Type B pancreatic cell (in vitro differentiated cells): ENCODE measurements around the gene GYS2. TPM values are rescaled to one million over a fixed set of nuclear protein-coding genes. Genes with fewer than 3 reads are reported as not detected.

Experiments used
- DNase-seq: peaks from one replicate; pipeline ENCODE4 v3.0.0; 2021; ENCODE audit warnings: mixed read lengths; ENCODE audit not compliant: unreplicated experiment; ENCODE audit errors: extremely low spot score
- H3K27ac Mint-ChIP-seq: 2 replicates; pipeline ENCODE4 v1.8.0; 2021; ENCODE audit warnings: mild to moderate bottlenecking, mixed read lengths
- H3K27me3 Mint-ChIP-seq: 2 replicates; pipeline ENCODE4 v1.8.0; 2021; ENCODE audit warnings: mixed read lengths
- H3K36me3 Mint-ChIP-seq: 2 replicates; pipeline ENCODE4 v1.8.0; 2021; ENCODE audit warnings: mixed read lengths
- H3K4me1 Mint-ChIP-seq: one replicate; pipeline ENCODE4 v1.8.0; 2021; ENCODE audit warnings: mixed read lengths; ENCODE audit not compliant: unreplicated experiment
- H3K4me3 Mint-ChIP-seq: 2 replicates; pipeline ENCODE4 v1.8.0; 2021; ENCODE audit warnings: mild to moderate bottlenecking, mixed read lengths
- H3K9me3 Mint-ChIP-seq: 2 replicates; pipeline ENCODE4 v1.8.0; 2021; ENCODE audit warnings: mixed read lengths
- total RNA-seq: library from RNA; stranded (reverse); gene quantifications from 2 replicates; pipeline ENCODE4 v1.2.1, GENCODE V29; 2021; ENCODE audit warnings: low replicate concordance
- TF ChIP-seq, protein P1 (sequence below): fragments of 200-600 bp; sonication (generic); conservative IDR thresholded peaks from 2 replicates; pipeline ENCODE4 v1.5.0; 2021; ENCODE audit warnings: antibody characterized with exemption, mild to moderate bottlenecking

Gene GYS2
- total RNA-seq, 1 donor from 2014 or later: not detected

DNA sequence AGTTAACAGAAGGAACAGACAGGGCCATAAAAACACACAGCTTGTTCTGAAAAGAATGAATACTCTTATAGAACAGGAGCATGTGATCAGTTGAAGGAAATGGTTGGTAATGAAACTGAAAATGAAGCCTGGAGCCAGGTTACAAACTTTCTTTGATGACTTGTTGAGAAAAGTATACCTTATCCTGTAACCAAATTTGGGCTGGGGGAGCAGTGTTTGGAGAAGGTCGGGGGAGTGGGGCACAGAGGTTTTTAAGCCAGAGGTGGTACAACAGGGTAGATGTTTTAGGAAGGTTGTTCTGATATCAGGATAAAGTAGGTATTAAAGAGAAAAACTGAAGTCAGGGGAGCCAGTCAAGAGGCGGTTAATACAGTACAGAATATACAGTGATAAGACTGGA, 94.9 kb downstream of the GYS2 start:
- Mint-ChIP-seq H3K27me3 (no peaks in the 10 kb centered on the region), H3K4me1 (no peaks in the 10 kb centered on the region), H3K4me3 (no peak overlapping the region), H3K36me3 (peaks cover 38% of the 10 kb centered on the region), H3K9me3 (no peaks in the 10 kb centered on the region), H3K27ac (no peak overlapping the region)
- TF ChIP-seq, protein P1, sequence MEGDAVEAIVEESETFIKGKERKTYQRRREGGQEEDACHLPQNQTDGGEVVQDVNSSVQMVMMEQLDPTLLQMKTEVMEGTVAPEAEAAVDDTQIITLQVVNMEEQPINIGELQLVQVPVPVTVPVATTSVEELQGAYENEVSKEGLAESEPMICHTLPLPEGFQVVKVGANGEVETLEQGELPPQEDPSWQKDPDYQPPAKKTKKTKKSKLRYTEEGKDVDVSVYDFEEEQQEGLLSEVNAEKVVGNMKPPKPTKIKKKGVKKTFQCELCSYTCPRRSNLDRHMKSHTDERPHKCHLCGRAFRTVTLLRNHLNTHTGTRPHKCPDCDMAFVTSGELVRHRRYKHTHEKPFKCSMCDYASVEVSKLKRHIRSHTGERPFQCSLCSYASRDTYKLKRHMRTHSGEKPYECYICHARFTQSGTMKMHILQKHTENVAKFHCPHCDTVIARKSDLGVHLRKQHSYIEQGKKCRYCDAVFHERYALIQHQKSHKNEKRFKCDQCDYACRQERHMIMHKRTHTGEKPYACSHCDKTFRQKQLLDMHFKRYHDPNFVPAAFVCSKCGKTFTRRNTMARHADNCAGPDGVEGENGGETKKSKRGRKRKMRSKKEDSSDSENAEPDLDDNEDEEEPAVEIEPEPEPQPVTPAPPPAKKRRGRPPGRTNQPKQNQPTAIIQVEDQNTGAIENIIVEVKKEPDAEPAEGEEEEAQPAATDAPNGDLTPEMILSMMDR: no peak
- DNase-seq: no peak

DNA sequence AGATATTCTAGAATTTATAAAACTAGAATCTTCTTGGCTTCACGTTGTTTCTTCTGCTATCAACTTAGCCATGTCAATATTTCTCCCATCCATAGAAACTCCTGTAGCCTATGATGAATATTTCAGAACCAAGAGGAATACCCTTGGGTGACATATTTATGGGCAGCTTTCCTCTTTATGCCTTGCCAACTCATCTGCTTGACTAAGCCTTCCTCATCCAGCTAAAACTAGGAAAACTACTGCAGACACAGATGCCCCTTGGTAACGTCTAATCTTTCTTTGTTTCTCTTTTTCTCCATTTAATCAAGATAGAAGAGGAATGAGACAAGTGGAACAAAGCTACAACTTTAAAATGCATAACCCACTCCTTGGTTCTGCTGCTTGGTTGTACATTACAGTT, 96.8 kb downstream of the GYS2 start:
- TF ChIP-seq, protein P1: no peak
- Mint-ChIP-seq H3K36me3 (peaks cover 29% of the 10 kb centered on the region), H3K4me3 (no peak overlapping the region), H3K9me3 (no peaks in the 10 kb centered on the region), H3K27me3 (no peaks in the 10 kb centered on the region), H3K27ac (no peak overlapping the region), H3K4me1 (peaks cover 8% of the 10 kb centered on the region)
- DNase-seq: no peak

DNA sequence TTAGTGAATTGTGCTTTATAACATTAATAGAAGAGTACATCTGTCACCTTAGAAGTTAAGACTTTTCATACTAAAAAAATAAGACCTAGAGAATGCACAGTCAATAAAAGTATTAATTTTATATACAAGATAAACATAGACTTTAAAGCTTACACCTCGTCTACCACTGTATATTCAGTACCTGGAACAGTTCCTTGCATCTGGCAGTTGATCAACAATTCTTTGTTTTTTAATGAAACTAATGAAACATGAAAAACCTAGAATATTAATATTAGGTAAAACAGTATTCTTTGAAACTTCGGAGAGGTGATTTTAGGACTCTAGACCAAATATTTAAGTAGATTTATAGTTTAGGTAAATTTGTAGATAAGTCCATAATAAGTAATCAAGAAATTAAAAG, 98.8 kb downstream of the GYS2 start:
- Mint-ChIP-seq H3K9me3 (no peaks in the 10 kb centered on the region), H3K4me3 (no peak overlapping the region), H3K36me3 (peaks cover 21% of the 10 kb centered on the region), H3K4me1 (peaks cover 8% of the 10 kb centered on the region), H3K27ac (no peak overlapping the region), H3K27me3 (no peaks in the 10 kb centered on the region)
- no peak for DNase-seq
- TF ChIP-seq, protein P1: no peak

DNA sequence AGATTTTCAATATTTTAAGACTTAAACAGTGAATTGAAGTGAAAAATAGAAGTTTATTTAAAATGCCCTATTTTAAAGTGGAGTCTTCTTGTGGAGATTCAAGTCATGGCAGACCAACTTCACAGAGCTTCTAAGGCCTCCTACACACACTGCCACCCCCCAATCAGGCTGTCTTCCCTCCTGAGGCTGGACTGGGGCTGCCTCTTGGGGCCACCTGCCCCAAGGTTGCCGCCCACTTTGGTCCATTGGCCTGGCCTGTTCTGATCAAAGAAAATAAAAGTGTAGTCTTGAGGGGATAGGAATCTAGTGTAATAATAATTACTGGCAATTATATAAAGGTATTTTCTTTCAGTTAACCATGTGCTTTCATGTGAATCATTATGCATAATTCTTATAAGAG, 101.8 kb downstream of the GYS2 start:
- no peaks in the 10 kb centered on the region for H3K9me3 Mint-ChIP-seq
- DNase-seq: no peak
- H3K36me3 Mint-ChIP-seq: peaks cover 4% of the 10 kb centered on the region
- no peak overlapping the region for H3K27ac Mint-ChIP-seq
- TF ChIP-seq, protein P1: no peak
- H3K4me1 Mint-ChIP-seq: peaks cover 8% of the 10 kb centered on the region
- H3K27me3 Mint-ChIP-seq: no peaks in the 10 kb centered on the region
- no peak overlapping the region for H3K4me3 Mint-ChIP-seq

DNA sequence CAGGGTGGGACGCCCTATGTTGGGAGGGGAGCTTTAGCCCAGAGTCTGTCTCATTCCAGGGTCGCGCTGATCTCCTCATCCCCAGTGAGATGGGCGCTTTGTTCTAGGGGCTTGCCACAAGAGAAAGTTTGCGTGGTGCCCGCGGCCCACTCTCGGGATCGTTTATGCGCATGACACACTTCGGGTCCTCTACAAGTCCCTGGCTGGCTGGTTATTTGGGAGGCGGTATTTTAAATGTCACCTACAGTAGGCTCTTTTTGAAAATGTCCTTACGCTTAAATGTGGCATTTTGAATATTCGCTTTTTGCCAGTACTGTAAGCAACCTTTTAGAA, 102.5 kb downstream of the GYS2 start:
- TF ChIP-seq, protein P1: no peak
- Mint-ChIP-seq H3K9me3 (no peaks in the 10 kb centered on the region), H3K36me3 (peaks cover 4% of the 10 kb centered on the region), H3K27ac (no peak overlapping the region), H3K4me1 (peaks cover 8% of the 10 kb centered on the region), H3K27me3 (no peaks in the 10 kb centered on the region), H3K4me3 (no peak overlapping the region)
- no peak for DNase-seq
